Tibial artery (tissue), 4 donors: ENCODE measurements around the gene CNGB1.
"Not testable (repeated sequence)": the region's sequence is repeated elsewhere in the genome, so short reads cannot be mapped to it uniquely, and the experiment has no call there.

Source experiments
- DNase-seq, 2 donors: peaks; one replicate each; pipeline ENCODE4 v3.0.0-alpha.2; 2019
- H3K27ac ChIP-seq, 2 donors: fragments of 200-600 bp; sonication (generic) in 1 of 2; 1 replicate in 1 of 2; 2 replicates in 1 of 2; pipeline ENCODE4 v1.5.1; 2018 to 2019; ENCODE audit warnings: mild to moderate bottlenecking in 1 of 2
- H3K27me3 ChIP-seq, 2 donors: fragments of 200-600 bp; sonication (generic) in 1 of 2; one replicate each; pipeline versions ENCODE4 v1.5.1 to v1.6.0; 2016 to 2019
- H3K36me3 ChIP-seq, 3 donors: fragments of 200-600 bp; sonication (generic) in 2 of 3; one replicate each; pipeline ENCODE4 v1.5.1; 2016 to 2019; ENCODE audit warnings: mild to moderate bottlenecking in 2 of 3
- H3K4me1 ChIP-seq, 4 donors: fragments of 200-600 bp; sonication (generic) in 2 of 4; 1 replicate in 3 of 4; 2 replicates in 1 of 4; pipeline ENCODE4 v1.5.1; 2016 to 2019
- H3K4me3 ChIP-seq, 2 donors: fragments of 200-600 bp; sonication (generic) in 1 of 2; 1 replicate in 1 of 2; 2 replicates in 1 of 2; pipeline ENCODE4 v1.5.1; 2018 to 2019; ENCODE audit warnings: mild to moderate bottlenecking in 2 of 2
- H3K9me3 ChIP-seq, 3 donors: fragments of 200-600 bp; sonication (generic) in 1 of 3; one replicate each; pipeline ENCODE4 v1.5.1; 2016 to 2019
- intact Hi-C: fragments of 100-400 bp; cut with DNase I; formaldehyde crosslinking; loops from one replicate; pipeline ENCODE4 v1.15.0; 2023; ENCODE audit warnings: low total_unique reads
- TF ChIP-seq, protein P1 (sequence below), 2 experiments: fragments of 200-600 bp in 1 of 2; fragments of 450-650 bp in 1 of 2; IDR thresholded peaks; one replicate each; pipeline ENCODE4 v1.5.1; 2017 to 2019; ENCODE audit warnings: antibody characterized with exemption in 2 of 2, mild to moderate bottlenecking in 1 of 2, moderate library complexity in 1 of 2

The CNGB1 gene

DNA sequence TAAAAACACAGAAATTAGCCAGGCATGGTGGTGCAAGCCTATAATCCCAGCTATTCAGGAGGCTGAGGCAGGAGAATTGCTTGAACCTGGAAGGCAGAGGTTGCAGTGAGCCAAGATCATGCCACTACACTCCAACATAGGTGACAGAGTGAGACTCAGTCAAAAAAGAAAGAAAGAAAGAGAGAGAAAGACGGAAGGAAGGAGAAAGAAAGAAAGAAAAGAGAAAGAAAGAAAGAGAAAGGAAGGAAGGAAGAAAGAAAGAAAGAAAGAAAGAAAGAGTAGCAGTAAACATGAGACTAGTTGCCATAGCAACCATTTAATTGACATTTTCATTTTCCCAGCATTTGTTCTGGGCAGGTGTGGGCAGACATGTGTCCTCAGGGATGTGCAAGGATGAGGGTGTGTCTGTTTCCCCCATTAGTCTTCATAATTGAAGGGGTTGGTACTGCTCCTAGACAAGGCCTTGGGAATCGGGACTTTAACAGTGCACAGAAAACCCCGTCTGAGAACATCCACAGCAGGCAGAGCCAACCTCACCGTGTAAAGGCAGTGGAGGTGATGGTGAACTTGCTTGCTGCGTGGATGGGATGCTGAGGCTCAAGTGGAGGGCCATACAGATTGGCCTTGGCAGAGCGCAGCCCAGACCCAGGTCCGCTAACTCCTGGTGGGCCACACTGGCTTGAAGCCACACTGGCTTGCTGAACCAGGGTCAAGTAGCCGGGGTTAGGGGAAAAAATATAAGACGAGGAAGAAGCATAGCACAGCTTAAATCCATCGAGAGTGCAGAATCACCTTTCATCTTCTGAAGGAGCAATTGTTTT, 133.4 kb downstream of the CNGB1 start:
- TF ChIP-seq, protein P1, sequence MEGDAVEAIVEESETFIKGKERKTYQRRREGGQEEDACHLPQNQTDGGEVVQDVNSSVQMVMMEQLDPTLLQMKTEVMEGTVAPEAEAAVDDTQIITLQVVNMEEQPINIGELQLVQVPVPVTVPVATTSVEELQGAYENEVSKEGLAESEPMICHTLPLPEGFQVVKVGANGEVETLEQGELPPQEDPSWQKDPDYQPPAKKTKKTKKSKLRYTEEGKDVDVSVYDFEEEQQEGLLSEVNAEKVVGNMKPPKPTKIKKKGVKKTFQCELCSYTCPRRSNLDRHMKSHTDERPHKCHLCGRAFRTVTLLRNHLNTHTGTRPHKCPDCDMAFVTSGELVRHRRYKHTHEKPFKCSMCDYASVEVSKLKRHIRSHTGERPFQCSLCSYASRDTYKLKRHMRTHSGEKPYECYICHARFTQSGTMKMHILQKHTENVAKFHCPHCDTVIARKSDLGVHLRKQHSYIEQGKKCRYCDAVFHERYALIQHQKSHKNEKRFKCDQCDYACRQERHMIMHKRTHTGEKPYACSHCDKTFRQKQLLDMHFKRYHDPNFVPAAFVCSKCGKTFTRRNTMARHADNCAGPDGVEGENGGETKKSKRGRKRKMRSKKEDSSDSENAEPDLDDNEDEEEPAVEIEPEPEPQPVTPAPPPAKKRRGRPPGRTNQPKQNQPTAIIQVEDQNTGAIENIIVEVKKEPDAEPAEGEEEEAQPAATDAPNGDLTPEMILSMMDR (IDR thresholded peaks at IDR 0.05) = no peak
- intact Hi-C loops = no loop called here
- H3K36me3 ChIP-seq = no peaks in the 10 kb centered on the region
- no peaks in the 10 kb centered on the region for H3K9me3 ChIP-seq
- no peak overlapping the region for H3K4me3 ChIP-seq
- H3K27me3 ChIP-seq = peaks cover 0 to 10% of the 10 kb centered on the region in 2 donors
- no peak for DNase-seq
- no peak overlapping the region for H3K27ac ChIP-seq
- H3K4me1 ChIP-seq = no peaks in the 10 kb centered on the region

- H3K9me3 ChIP-seq, H3K4me3 ChIP-seq, H3K4me1 ChIP-seq, DNase-seq, intact Hi-C loops, H3K36me3 ChIP-seq, H3K27ac ChIP-seq: not testable (repeated sequence)
- H3K27me3 ChIP-seq = peaks cover 0 to 10% of the 10 kb centered on the region in 2 donors
Measured at GRCh38 chr16:57835439-57835838, 135.5 kb downstream of the CNGB1 start.

DNA sequence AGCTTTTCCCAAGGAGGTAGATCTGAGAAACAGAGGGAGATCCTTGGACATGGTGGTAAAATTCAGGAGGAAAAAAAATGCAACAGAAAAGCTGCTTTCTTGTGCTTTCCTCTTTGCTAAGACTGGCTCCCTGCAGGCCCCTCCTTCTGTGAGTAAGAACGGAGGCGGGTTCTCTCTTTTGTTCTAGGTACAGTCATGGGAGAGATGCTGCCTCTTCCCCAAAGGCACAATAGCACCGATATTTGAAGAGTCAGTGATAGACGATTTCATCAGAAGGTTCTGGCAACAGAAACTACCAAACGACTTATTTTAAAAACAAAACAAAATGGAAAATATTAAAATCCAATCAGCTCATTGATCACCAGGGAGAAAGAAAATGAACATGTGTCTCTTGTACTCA, 136.0 kb downstream of the CNGB1 start:
- peaks cover 0 to 10% of the 10 kb centered on the region in 2 donors for H3K27me3 ChIP-seq
- DNase-seq = no peak
- intact Hi-C loops = no loop called here
- no peaks in the 10 kb centered on the region for H3K9me3 ChIP-seq
- H3K4me1 ChIP-seq = peaks cover 0 to 12% (median under 1%) of the 10 kb centered on the region in 4 donors
- H3K27ac ChIP-seq = no peak overlapping the region
- H3K36me3 ChIP-seq = no peaks in the 10 kb centered on the region
- no peak overlapping the region for H3K4me3 ChIP-seq
- TF ChIP-seq, protein P1 (IDR thresholded peaks at IDR 0.05) = no peak
